ENCODE measurements around the gene SYPL1.

SYPL1 gene

DNA sequence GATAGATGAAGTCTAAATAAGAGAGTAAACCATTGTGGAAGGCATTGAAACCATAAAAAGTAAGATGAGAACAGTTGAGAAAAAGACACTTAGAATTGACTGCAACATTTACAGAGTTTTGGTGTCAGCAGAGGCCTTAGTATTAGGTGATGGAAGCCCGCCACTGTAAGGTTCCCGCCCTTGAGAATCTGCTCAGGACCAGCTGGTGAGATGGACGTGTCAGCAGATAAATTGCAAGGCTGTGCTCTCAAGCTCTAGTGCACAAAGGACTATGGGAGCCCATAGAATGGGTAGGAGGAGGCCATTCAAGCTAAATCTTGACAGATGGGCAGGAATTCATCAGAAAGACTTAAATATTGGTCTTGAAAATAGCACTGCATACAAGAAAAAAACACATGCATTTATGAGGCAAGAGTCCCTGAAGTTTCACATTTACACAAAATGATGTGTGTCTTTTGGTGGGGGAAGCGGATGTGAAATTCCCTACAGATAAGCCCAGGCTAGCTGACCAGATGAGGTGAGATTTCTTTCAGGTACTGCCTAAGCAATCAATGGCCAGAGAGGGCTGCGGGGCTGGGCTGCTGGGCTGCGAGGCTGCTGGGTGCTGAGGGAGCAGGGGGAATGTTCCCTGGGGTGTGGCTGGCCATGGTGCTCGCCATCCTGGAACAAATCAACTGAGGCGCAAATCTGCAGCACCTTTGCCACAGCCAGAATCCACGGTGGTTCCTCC is 42.5 kb downstream of the SYPL1 start:
- DNase-seq (ENCODE audit: low read depth): no peak
- TF ChIP-seq, protein P1, sequence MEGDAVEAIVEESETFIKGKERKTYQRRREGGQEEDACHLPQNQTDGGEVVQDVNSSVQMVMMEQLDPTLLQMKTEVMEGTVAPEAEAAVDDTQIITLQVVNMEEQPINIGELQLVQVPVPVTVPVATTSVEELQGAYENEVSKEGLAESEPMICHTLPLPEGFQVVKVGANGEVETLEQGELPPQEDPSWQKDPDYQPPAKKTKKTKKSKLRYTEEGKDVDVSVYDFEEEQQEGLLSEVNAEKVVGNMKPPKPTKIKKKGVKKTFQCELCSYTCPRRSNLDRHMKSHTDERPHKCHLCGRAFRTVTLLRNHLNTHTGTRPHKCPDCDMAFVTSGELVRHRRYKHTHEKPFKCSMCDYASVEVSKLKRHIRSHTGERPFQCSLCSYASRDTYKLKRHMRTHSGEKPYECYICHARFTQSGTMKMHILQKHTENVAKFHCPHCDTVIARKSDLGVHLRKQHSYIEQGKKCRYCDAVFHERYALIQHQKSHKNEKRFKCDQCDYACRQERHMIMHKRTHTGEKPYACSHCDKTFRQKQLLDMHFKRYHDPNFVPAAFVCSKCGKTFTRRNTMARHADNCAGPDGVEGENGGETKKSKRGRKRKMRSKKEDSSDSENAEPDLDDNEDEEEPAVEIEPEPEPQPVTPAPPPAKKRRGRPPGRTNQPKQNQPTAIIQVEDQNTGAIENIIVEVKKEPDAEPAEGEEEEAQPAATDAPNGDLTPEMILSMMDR (IDR thresholded peaks at IDR 0.05; ENCODE audit: low read depth, low read length, missing control alignments): no peak

DNA sequence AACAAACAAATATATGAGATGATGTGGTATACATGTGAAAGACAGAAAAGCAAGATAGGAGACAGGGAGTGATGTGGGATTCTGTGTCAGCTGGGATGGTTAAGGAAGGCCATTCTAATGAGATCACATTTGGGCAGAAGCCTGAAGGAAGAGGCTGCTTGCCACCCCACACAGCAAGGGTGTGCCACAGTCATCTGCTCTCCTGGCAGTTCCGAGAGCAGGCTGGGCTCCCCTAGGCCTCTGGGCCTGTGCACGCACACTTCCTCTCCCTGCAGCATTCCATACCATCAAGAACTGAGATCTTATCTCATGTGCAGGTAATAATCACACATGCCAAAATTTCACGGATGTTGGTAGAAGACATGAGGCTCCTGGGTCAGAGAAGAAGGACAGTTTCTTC is 43.1 kb downstream of the SYPL1 start:
- TF ChIP-seq, protein P1 (IDR thresholded peaks at IDR 0.05; ENCODE audit: low read depth, low read length, missing control alignments): no peak
- no peak for DNase-seq (ENCODE audit: low read depth)
- H3K4me3 ChIP-seq (ENCODE audit: low read depth, low read length): no peak overlapping the region

More for the DNA sequence above, 42.5 kb downstream of the SYPL1 start:
- no peak overlapping the region for H3K4me3 ChIP-seq (ENCODE audit: low read depth, low read length)

DNA sequence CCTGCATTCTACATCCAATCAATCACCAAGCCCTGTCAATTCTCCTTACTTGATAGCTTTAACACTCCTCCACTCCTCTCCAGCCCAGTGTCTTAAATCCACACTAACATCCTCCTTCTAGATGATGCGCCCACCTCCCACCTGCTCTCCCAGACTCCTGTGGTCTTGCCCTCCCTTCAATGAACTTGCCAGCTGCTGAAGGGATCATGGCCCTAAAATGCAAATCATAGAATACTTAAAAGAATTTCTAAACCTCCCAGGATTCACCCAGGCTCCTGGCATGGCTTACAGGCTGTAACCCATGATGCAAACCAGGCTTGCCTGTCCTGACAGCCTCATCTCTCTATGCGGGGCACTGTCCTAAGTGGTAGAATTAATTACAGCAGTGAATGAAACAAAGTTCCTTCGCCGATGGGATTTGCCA is 43.6 kb downstream of the SYPL1 start:
- no peak for DNase-seq (ENCODE audit: low read depth)
- no peak overlapping the region for H3K4me3 ChIP-seq (ENCODE audit: low read depth, low read length)
- TF ChIP-seq, protein P1 (IDR thresholded peaks at IDR 0.05; ENCODE audit: low read depth, low read length, missing control alignments): no peak

DNA sequence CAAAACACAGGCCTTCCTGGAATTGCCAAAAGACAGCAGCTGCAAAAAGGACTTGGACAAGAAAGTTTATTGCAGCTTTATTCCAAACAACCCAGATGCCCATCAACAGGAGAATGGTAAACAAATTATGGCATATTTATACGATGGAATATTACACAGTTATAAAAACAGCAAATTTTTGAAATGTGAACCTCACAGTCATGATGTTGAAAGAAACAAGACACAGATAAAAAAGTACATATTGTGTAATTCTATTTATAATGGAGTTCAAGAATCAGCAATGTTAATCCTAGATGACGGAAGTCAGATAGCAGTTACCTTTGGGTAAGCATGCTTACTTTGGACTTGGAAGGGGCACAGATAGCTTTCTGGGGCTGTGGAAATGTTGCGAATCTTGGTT is 44.4 kb downstream of the SYPL1 start:
- H3K4me3 ChIP-seq (ENCODE audit: low read depth, low read length): no peak overlapping the region
- TF ChIP-seq, protein P1 (IDR thresholded peaks at IDR 0.05; ENCODE audit: low read depth, low read length, missing control alignments): no peak
- DNase-seq (ENCODE audit: low read depth): no peak

DNA sequence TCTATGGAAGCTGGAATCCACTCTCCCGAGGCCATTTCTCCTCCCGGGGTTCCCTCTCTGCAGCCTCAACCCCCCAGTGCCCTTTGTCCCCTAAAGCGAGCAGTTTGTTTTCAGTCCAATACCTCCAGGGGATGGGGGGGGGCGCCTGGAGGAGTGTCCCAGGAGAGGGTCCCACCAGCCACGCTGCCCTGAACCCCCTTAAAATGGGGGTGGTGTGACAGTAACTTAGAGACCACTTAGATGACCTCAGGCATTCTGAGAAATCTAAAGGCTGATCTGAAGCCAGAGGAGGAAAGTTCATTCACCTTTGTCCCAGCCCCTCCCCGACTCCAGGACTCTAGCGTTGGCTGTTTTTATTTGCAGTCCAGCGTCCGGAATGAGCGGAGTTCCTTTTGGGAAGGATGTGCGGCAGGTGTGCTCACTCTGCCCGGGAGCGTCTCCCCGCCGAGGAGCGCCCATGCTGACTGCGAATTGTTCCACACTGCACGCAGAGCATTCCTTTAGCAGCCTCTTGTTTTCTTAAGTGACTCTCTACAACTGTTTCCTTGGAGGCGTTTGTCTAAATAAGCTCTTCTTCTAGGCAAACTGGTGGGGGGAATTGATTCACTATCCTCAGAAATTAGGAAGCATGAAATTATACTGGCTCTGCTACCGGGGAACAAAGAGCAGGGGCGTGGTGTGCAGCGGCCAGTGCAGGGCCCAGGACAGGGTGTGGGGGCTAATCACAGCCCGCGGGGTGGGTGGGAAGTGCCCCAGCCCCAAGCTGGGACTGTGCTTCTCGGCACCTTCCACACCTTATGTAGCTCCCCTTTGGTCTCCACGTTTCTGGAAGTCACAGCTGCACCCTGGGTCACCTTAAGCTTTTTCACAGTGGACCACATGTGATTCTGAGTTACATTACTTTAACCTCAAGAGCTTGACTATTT is 46.3 kb downstream of the SYPL1 start:
- no peak for DNase-seq (ENCODE audit: low read depth)
- TF ChIP-seq, protein P1 (IDR thresholded peaks at IDR 0.05; ENCODE audit: low read depth, low read length, missing control alignments): no peak
- H3K4me3 ChIP-seq (ENCODE audit: low read depth, low read length): no peak overlapping the region

DNA sequence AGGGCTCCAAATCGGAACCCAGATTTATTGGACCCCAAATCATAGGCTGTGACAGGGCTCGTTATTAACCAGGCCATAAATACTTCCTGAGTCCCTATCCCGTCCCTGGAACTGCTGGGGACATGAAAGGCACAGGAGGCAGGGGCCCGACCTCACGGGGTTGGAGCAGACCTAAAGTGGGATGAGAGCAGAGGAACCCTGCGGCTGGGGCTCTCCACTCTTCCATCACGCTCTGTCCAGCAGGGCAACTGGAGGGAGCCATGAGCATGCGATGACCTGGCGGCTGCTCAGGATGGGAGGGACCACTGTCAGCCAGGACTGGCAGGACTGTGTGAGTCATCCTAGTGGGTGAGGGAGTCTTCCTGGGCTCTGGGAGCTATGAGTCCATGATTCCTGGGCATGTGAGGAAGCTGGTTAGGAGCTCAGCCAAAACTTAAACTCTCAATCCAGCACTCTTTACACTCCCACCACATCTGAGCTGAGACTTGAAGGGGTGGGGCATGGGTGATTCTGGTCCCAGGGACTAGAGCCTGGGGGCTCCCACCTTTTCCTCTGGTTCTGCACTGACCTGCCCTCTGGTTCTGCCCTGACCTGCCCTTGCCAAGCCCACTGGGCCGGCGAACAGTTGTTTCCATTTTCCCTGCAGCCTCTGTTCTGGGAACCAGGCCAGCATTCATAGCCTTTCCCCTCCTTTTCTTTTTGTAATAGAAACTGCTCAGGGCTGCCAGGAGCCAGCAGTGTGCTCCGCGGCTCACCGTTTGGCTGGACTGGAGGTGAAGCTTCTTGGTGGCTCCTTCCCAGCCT is 47.1 kb downstream of the SYPL1 start:
- TF ChIP-seq, protein P1 (IDR thresholded peaks at IDR 0.05; ENCODE audit: low read depth, low read length, missing control alignments): no peak
- no peak for DNase-seq (ENCODE audit: low read depth)
- no peak overlapping the region for H3K4me3 ChIP-seq (ENCODE audit: low read depth, low read length)

Data from GM12864 (cell line).